K562 (cell line): Measurements from ENCODE around the gene NR1H2. TPM values are rescaled to one million over a fixed set of nuclear protein-coding genes. Genes with fewer than 3 reads are reported as not detected.

Experiments used
- ESRRA ChIP-seq: fragments of 450-650 bp; IDR thresholded peaks from 2 replicates; pipeline ENCODE4 v1.6.1; 2014; ENCODE audit warnings: low read depth, mild to moderate bottlenecking, moderate library complexity, borderline replicate concordance
- FOXM1 ChIP-seq, 2 experiments: fragments of 450-650 bp in 1 of 2; sonication (generic) in 1 of 2; formaldehyde crosslinking in 1 of 2; IDR thresholded peaks; 2 replicates each; pipeline versions ENCODE4 v1.6.1 to v1.9.0; 2017 to 2022; ENCODE audit warnings: low read depth in 2 of 2, mild to moderate bottlenecking in 2 of 2, missing genetic modification reagents in 1 of 2, moderate library complexity in 1 of 2
- TAF1 ChIP-seq: IDR thresholded peaks from 2 replicates; pipeline ENCODE4 v1.6.1; 2011; ENCODE audit warnings: mild to moderate bottlenecking, low read length, moderate library complexity; ENCODE audit not compliant: insufficient read depth, control insufficient read depth, severe bottlenecking; ENCODE audit errors: extremely low read depth
- XRCC4 ChIP-seq: IDR thresholded peaks from one replicate; pipeline ENCODE4 v1.6.1; 2011; ENCODE audit not compliant: insufficient read depth, insufficient read length; ENCODE audit errors: extremely low read depth
- ZNF644 ChIP-seq: fragments of 200-800 bp; sonication (Bioruptor generic); IDR thresholded peaks from 2 replicates; pipeline ENCODE4 v1.6.1; 2016; ENCODE audit warnings: low read depth, missing genetic modification characterization, missing compliant biosample characterization
- ZNF766 ChIP-seq: fragments of 200-800 bp; sonication (Bioruptor generic); conservative IDR thresholded peaks from 2 replicates; pipeline ENCODE4 v1.6.1; 2016; ENCODE audit warnings: missing genetic modification characterization, missing compliant biosample characterization
- polyA plus RNA-seq, 8 experiments: library from polyadenylated mRNA; depleted of rRNA in 4 of 8; stranded (reverse) in 5 of 8; unstranded in 3 of 8; fragments of >200 nt; fragmentation: Nextera tagmentation in 2 of 8; fragmentation: Illumina TruSeq in 1 of 8; extraction: Ambion mirVana in 2 of 8; extraction: Trizol in 1 of 8; gene quantifications; 2 replicates each; pipeline versions ENCODE4 v1.2.1 to v1.2.3, GENCODE V29; 2011 to 2014; ENCODE audit warnings: inconsistent platforms in 1 of 8, missing spikeins in 1 of 8
- total RNA-seq, 7 experiments: library from RNA; depleted of rRNA in 6 of 7; stranded (reverse); fragments of >200 nt in 6 of 7; fragmentation: Illumina TruSeq in 2 of 7; extraction: Trizol in 2 of 7; gene quantifications; 2 replicates each; pipeline versions ENCODE4 v1.2.1 to v1.2.3, GENCODE V29; 2011 to 2021; ENCODE audit warnings: low replicate concordance in 1 of 7
- TF ChIP-seq, protein P1 (sequence below), 2 experiments: fragments of 450-650 bp; conservative IDR thresholded peaks; 2 replicates each; pipeline ENCODE4 v1.6.1; 2017; ENCODE audit warnings: mild to moderate bottlenecking in 2 of 2, moderate library complexity in 2 of 2
- TF ChIP-seq, protein P2 (sequence below), 3 experiments: IDR thresholded peaks in 2 of 3; conservative IDR thresholded peaks in 1 of 3; 2 replicates each; pipeline ENCODE4 v1.5.1; 2011 to 2012; ENCODE audit warnings: low read length in 3 of 3, mild to moderate bottlenecking in 3 of 3, control low read depth in 2 of 3, improper control_type of control experiment in 1 of 3, inconsistent platforms in 1 of 3, low read depth in 1 of 3, mixed read lengths in 1 of 3, moderate library complexity in 1 of 3; ENCODE audit not compliant: insufficient read depth in 2 of 3
- TF ChIP-seq, protein P3 (sequence below): sonication (generic); formaldehyde crosslinking; IDR thresholded peaks from 2 replicates; pipeline ENCODE4 v1.8.0; 2022; ENCODE audit warnings: mild to moderate bottlenecking, missing genetic modification reagents
- TF ChIP-seq, protein P4 (sequence below): fragments of 200-800 bp; sonication (Bioruptor generic); IDR thresholded peaks from 2 replicates; pipeline ENCODE4 v1.6.1; 2016; ENCODE audit warnings: missing genetic modification characterization, missing compliant biosample characterization
- TF ChIP-seq, protein P5 (sequence below): fragments of 250-450 bp; sonication (Bioruptor Pico); IDR thresholded peaks from 2 replicates; pipeline ENCODE4 v1.5.0; 2021

The NR1H2 gene
- total and polyA plus RNA-seq, 9 of the 15 experiments (the other 6 are each of a cell fraction or from before 2014, with no cell fraction given), result 0.11 to 73.8 (median 24.0) TPM

DNA sequence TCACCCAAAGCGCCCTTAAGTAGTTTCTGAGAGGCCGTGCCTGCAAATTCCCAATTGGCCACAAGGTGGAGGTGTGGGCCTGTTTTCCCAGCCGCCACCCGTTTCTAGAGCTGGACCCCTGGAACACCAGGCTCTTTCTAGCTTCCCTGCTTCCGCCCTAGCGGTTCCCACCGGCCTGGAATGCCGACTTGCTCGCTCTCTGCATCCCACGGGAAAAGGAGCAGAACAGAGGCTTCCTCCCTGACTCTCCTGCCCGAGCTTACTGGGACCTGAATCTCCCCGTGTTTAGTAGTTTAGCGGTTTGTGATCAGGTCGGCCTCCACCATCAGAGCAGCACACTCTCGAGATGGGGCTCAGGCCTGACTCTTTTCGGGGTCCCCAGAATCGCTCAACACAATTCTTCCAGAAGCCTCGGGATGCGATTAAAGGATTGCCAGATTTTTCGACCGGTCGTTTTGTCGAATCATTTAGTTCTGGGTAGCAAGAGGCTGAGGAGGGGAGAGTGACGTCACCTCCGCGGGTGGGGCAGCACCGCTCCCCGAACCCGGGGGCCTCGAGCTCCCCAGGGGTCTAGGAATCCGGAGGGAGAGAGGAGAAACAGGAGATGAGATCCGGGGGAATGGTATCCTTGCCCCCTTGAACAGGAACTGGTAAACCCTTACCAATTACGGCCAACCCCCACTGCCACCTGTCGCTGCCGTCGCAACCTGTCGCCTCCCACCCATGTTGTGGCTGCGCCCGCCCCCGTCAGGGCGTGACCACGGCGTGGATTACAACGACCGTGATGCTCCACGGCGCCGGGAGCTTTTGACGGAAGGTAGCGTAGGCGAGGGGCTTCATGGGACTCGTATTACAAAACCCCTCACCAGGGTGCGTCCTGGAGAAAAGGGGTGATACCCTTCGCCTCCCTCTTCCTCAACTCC is 18.8 kb upstream of the NR1H2 start (continued):
- TF ChIP-seq, protein P1, sequence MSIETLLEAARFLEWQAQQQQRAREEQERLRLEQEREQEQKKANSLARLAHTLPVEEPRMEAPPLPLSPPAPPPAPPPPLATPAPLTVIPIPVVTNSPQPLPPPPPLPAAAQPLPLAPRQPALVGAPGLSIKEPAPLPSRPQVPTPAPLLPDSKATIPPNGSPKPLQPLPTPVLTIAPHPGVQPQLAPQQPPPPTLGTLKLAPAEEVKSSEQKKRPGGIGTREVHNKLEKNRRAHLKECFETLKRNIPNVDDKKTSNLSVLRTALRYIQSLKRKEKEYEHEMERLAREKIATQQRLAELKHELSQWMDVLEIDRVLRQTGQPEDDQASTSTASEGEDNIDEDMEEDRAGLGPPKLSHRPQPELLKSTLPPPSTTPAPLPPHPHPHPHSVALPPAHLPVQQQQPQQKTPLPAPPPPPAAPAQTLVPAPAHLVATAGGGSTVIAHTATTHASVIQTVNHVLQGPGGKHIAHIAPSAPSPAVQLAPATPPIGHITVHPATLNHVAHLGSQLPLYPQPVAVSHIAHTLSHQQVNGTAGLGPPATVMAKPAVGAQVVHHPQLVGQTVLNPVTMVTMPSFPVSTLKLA (conservative IDR thresholded peaks at IDR 0.05), result peak; percentile 80 to 87
- 0 out of 2 replicates have a peak, but pooled peaks have one; percentile 51 for TF ChIP-seq ZNF766 (CRISPR knock-in tag)
- TF ChIP-seq FOXM1 (IDR thresholded peaks at IDR 0.05; ENCODE audit: low read depth), result 0 out of 2 replicates have a peak, but pooled peaks have one; percentile 9
- TF ChIP-seq FOXM1 (CRISPR knock-in tag; IDR thresholded peaks at IDR 0.05; ENCODE audit: low read depth), result peak; percentile 28; the same call in 1 of the 2 replicates
- TF ChIP-seq, protein P2, sequence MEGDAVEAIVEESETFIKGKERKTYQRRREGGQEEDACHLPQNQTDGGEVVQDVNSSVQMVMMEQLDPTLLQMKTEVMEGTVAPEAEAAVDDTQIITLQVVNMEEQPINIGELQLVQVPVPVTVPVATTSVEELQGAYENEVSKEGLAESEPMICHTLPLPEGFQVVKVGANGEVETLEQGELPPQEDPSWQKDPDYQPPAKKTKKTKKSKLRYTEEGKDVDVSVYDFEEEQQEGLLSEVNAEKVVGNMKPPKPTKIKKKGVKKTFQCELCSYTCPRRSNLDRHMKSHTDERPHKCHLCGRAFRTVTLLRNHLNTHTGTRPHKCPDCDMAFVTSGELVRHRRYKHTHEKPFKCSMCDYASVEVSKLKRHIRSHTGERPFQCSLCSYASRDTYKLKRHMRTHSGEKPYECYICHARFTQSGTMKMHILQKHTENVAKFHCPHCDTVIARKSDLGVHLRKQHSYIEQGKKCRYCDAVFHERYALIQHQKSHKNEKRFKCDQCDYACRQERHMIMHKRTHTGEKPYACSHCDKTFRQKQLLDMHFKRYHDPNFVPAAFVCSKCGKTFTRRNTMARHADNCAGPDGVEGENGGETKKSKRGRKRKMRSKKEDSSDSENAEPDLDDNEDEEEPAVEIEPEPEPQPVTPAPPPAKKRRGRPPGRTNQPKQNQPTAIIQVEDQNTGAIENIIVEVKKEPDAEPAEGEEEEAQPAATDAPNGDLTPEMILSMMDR (IDR thresholded peaks at IDR 0.05 in 2 of 3, conservative IDR thresholded peaks at IDR 0.05 in 1 of 3; ENCODE audit: insufficient read depth in 2 of 3, low read depth in 1 of 3, low read length in 3 of 3), result peak; percentile 89 to 91 (median 90)
- 0 out of 2 replicates have a peak, but pooled peaks have one; percentile 9 for TF ChIP-seq ESRRA
- TF ChIP-seq, protein P3, sequence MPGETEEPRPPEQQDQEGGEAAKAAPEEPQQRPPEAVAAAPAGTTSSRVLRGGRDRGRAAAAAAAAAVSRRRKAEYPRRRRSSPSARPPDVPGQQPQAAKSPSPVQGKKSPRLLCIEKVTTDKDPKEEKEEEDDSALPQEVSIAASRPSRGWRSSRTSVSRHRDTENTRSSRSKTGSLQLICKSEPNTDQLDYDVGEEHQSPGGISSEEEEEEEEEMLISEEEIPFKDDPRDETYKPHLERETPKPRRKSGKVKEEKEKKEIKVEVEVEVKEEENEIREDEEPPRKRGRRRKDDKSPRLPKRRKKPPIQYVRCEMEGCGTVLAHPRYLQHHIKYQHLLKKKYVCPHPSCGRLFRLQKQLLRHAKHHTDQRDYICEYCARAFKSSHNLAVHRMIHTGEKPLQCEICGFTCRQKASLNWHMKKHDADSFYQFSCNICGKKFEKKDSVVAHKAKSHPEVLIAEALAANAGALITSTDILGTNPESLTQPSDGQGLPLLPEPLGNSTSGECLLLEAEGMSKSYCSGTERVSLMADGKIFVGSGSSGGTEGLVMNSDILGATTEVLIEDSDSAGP (CRISPR knock-in tag), result no peak
- TF ChIP-seq XRCC4, result no peak
- TF ChIP-seq, protein P4, sequence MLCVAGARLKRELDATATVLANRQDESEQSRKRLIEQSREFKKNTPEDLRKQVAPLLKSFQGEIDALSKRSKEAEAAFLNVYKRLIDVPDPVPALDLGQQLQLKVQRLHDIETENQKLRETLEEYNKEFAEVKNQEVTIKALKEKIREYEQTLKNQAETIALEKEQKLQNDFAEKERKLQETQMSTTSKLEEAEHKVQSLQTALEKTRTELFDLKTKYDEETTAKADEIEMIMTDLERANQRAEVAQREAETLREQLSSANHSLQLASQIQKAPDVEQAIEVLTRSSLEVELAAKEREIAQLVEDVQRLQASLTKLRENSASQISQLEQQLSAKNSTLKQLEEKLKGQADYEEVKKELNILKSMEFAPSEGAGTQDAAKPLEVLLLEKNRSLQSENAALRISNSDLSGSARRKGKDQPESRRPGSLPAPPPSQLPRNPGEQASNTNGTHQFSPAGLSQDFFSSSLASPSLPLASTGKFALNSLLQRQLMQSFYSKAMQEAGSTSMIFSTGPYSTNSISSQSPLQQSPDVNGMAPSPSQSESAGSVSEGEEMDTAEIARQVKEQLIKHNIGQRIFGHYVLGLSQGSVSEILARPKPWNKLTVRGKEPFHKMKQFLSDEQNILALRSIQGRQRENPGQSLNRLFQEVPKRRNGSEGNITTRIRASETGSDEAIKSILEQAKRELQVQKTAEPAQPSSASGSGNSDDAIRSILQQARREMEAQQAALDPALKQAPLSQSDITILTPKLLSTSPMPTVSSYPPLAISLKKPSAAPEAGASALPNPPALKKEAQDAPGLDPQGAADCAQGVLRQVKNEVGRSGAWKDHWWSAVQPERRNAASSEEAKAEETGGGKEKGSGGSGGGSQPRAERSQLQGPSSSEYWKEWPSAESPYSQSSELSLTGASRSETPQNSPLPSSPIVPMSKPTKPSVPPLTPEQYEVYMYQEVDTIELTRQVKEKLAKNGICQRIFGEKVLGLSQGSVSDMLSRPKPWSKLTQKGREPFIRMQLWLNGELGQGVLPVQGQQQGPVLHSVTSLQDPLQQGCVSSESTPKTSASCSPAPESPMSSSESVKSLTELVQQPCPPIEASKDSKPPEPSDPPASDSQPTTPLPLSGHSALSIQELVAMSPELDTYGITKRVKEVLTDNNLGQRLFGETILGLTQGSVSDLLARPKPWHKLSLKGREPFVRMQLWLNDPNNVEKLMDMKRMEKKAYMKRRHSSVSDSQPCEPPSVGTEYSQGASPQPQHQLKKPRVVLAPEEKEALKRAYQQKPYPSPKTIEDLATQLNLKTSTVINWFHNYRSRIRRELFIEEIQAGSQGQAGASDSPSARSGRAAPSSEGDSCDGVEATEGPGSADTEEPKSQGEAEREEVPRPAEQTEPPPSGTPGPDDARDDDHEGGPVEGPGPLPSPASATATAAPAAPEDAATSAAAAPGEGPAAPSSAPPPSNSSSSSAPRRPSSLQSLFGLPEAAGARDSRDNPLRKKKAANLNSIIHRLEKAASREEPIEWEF, result no peak
- TF ChIP-seq, protein P5, sequence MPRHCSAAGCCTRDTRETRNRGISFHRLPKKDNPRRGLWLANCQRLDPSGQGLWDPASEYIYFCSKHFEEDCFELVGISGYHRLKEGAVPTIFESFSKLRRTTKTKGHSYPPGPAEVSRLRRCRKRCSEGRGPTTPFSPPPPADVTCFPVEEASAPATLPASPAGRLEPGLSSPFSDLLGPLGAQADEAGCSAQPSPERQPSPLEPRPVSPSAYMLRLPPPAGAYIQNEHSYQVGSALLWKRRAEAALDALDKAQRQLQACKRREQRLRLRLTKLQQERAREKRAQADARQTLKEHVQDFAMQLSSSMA (CRISPR knock-in tag), result no peak
- TF ChIP-seq TAF1, result peak; percentile 68
- TF ChIP-seq ZNF644 (tag), result no peak
